CD4-positive, alpha-beta T cell (primary cell): ENCODE measurements around the gene NRXN3. TPM values are rescaled to one million over a fixed set of nuclear protein-coding genes. Genes with fewer than 3 reads are reported as not detected.

Experiments used
- ATAC-seq: fragments of 200-7000 bp; cut with Tn5 transposase; one replicate; pipeline ENCODE4 v1.10.0; 2022; ENCODE audit warnings: mild to moderate bottlenecking; ENCODE audit not compliant: poor library complexity
- CTCF ChIA-PET: fragments of 350-600 bp; sonication (Branson Sonifier 250); formaldehyde crosslinking; loops from one replicate; lab custom pipeline; 2021; ENCODE audit warnings: antibody characterized with exemption, inconsistent platforms; lab: Charles Lee
- POLR2A ChIA-PET: fragments of 350-600 bp; sonication (Branson Sonifier 250); formaldehyde crosslinking; loops from one replicate; lab custom pipeline; 2021; ENCODE audit warnings: antibody characterized with exemption, inconsistent platforms; lab: Charles Lee
- DNase-seq, 14 experiments: peaks; one replicate each; pipeline ENCODE4 v3.0.0-alpha.2; 2013 to 2020; ENCODE audit warnings: mixed read lengths in 2 of 14
- H3K27ac ChIP-seq, 2 donors: one replicate each; pipeline versions ENCODE4 v1.5.1 to v1.7.0; 2013; ENCODE audit warnings: low read length in 2 of 2, low read depth in 1 of 2, mild to moderate bottlenecking in 1 of 2
- H3K27me3 ChIP-seq, 2 experiments: 1 replicate in 1 of 2; 2 replicates in 1 of 2; pipeline versions ENCODE4 v1.6.1 to v1.7.0; 2013; ENCODE audit warnings: low read length in 2 of 2, control low read depth in 1 of 2, mild to moderate bottlenecking in 1 of 2, moderate library complexity in 1 of 2; ENCODE audit not compliant: insufficient read depth in 2 of 2, control insufficient read depth in 1 of 2
- H3K36me3 ChIP-seq: one replicate; pipeline ENCODE4 v1.6.1; 2013; ENCODE audit warnings: low read length, control low read depth; ENCODE audit not compliant: insufficient read depth
- H3K4me1 ChIP-seq: one replicate; pipeline ENCODE4 v1.6.1; 2013; ENCODE audit warnings: low read length, control low read depth; ENCODE audit not compliant: insufficient read depth
- H3K4me3 ChIP-seq: one replicate; pipeline ENCODE4 v1.5.1; 2013; ENCODE audit warnings: mild to moderate bottlenecking, low read length, moderate library complexity
- H3K9me3 ChIP-seq, 2 experiments: 1 replicate in 1 of 2; 2 replicates in 1 of 2; pipeline versions ENCODE4 v1.6.1 to v1.7.0; 2013; ENCODE audit warnings: low read length in 2 of 2, mild to moderate bottlenecking in 2 of 2, control low read depth in 1 of 2, moderate library complexity in 1 of 2; ENCODE audit not compliant: control insufficient read depth in 1 of 2, insufficient read depth in 1 of 2
- H3K27ac Mint-ChIP-seq: one replicate; pipeline ENCODE4 v1.8.0; 2020; ENCODE audit warnings: mixed read lengths
- H3K27me3 Mint-ChIP-seq: one replicate; pipeline ENCODE4 v1.8.0; 2021; ENCODE audit warnings: mixed read lengths
- H3K36me3 Mint-ChIP-seq: one replicate; pipeline ENCODE4 v1.8.0; 2021; ENCODE audit warnings: low read depth, mixed read lengths
- H3K4me1 Mint-ChIP-seq: one replicate; pipeline ENCODE4 v1.8.0; 2021; ENCODE audit warnings: low read depth, mixed read lengths
- H3K4me3 Mint-ChIP-seq: one replicate; pipeline ENCODE4 v1.8.0; 2020; ENCODE audit warnings: mild to moderate bottlenecking, mixed read lengths
- H3K9me3 Mint-ChIP-seq: one replicate; pipeline ENCODE4 v1.8.0; 2020; ENCODE audit warnings: mixed read lengths
- CTCF ChIP-seq: fragments of 200-600 bp; IDR thresholded peaks from one replicate; pipeline ENCODE4 v1.8.0; 2022; ENCODE audit warnings: antibody characterized with exemption, mild to moderate bottlenecking
- intact Hi-C, 2 experiments: fragments of 100-400 bp; cut with DNase I in 1 of 2; cut with micrococcal nuclease in 1 of 2; formaldehyde crosslinking; loops; one replicate each; pipeline versions ENCODE4 v1.15.1 to v1.9.0; 2023 to 2025; cut with DNase I, micrococcal nuclease
- total RNA-seq, 174 experiments: library from RNA in 2 of 174; stranded (reverse) in 2 of 174; gene quantifications; one replicate each; pipeline ENCODE4 v1.2.3 and lab custom pipeline; 2021 to 2026

Gene NRXN3
- total RNA-seq, 2 experiments from 2014 or later = not detected

GRCh38 chr14:78638926-78639325, 468.8 kb downstream of the NRXN3 start:
- Mint-ChIP-seq H3K27ac (no peak overlapping the region), H3K27me3 (peaks cover 6% of the 10 kb centered on the region), H3K36me3 (no peaks in the 10 kb centered on the region), H3K4me3 (no peak overlapping the region), H3K9me3 (peaks cover 2% of the 10 kb centered on the region), H3K4me1 (no peaks in the 10 kb centered on the region)
- ChIA-PET CTCF (no interaction called here), POLR2A (no interaction called here)
- Histone ChIP-seq H3K4me3 (no peak overlapping the region), H3K36me3 (no peaks in the 10 kb centered on the region), H3K27ac (no peak overlapping the region), H3K27me3 (peaks cover 0 to 3% of the 10 kb centered on the region in 2 experiments), H3K9me3 (no peaks in the 10 kb centered on the region), H3K4me1 (no peaks in the 10 kb centered on the region)
- TF ChIP-seq CTCF = no peak
- no peak for DNase-seq
- ATAC-seq = no peak
- intact Hi-C loops = no loop called here

- no peak for ATAC-seq
- Histone ChIP-seq H3K27ac (no peak overlapping the region), H3K27me3 (no peaks in the 10 kb centered on the region), H3K4me1 (no peaks in the 10 kb centered on the region), H3K36me3 (no peaks in the 10 kb centered on the region), H3K4me3 (no peak overlapping the region), H3K9me3 (no peaks in the 10 kb centered on the region)
- no peaks in the 10 kb centered on the region for H3K36me3 Mint-ChIP-seq
- TF ChIP-seq CTCF = no peak
- no peak overlapping the region for H3K27ac Mint-ChIP-seq
- ChIA-PET CTCF (no interaction called here), POLR2A (no interaction called here)
- DNase-seq = no peak
- H3K4me1 Mint-ChIP-seq = no peaks in the 10 kb centered on the region
- no peaks in the 10 kb centered on the region for H3K9me3 Mint-ChIP-seq
- intact Hi-C loops = no loop called here
- no peak overlapping the region for H3K4me3 Mint-ChIP-seq
- peaks cover 4% of the 10 kb centered on the region for H3K27me3 Mint-ChIP-seq
Observed at GRCh38 chr14:78644824-78645559, 474.8 kb downstream of the NRXN3 start.

GRCh38 chr14:78652727-78653126, 482.6 kb downstream of the NRXN3 start:
- Histone ChIP-seq H3K4me1 (no peaks in the 10 kb centered on the region), H3K27ac (no peak overlapping the region), H3K36me3 (no peaks in the 10 kb centered on the region), H3K9me3 (peaks cover 0 to 3% of the 10 kb centered on the region in 2 experiments), H3K4me3 (no peak overlapping the region), H3K27me3 (no peaks in the 10 kb centered on the region)
- ChIA-PET CTCF (no interaction called here), POLR2A (no interaction called here)
- ATAC-seq (no peak), DNase-seq (no peak)
- Mint-ChIP-seq H3K27ac (no peak overlapping the region), H3K4me1 (no peaks in the 10 kb centered on the region), H3K36me3 (no peaks in the 10 kb centered on the region), H3K27me3 (peaks cover 15% of the 10 kb centered on the region), H3K4me3 (no peak overlapping the region), H3K9me3 (no peaks in the 10 kb centered on the region)
- TF ChIP-seq CTCF = no peak
- intact Hi-C loops = no loop called here
